ENCODE results near the gene FLOT1. TPM values are rescaled to one million over a fixed set of nuclear protein-coding genes. Genes with fewer than 3 reads are reported as not detected.

The FLOT1 gene
- total and polyA plus RNA-seq, 8 donors: 115 to 206 (median 124) TPM

- Histone ChIP-seq H3K27ac (no peak overlapping the region), H3K27me3 (no peaks in the 10 kb centered on the region), H3K4me1 (peaks cover 0 to 56% of the 10 kb centered on the region in 2 donors), H3K9me3 (no peaks in the 10 kb centered on the region), H3K36me3 (peaks cover 0 to 100% of the 10 kb centered on the region in 2 donors), H3K4me3 (no peak overlapping the region)
- TF ChIP-seq CTCF (IDR thresholded peaks at IDR 0.05): peak; percentile 40 to 61
- intact Hi-C loops (cut with DNase I): loop anchor here (10.0 kb wide), 2 partner anchors 46 to 144 kb away; partner anchors contain the start of gene PPP1R18 (in 1 of the 2)
- ATAC-seq: peak; percentile 96
- peak in 3 of 4 donors; percentile 71 to 93 (median 84) for DNase-seq
Observed at GRCh38 chr6:30730601-30731435, 11.7 kb downstream of the FLOT1 start.

GRCh38 chr6:30727920-30728553, 14.4 kb downstream of the FLOT1 start:
- no peak for DNase-seq
- ATAC-seq: no peak
- H3K36me3 ChIP-seq: peaks cover 5 to 100% of the 10 kb centered on the region in 2 donors
- H3K9me3 ChIP-seq: no peaks in the 10 kb centered on the region
- H3K4me1 ChIP-seq: peaks cover under 1 to 70% of the 10 kb centered on the region in 2 donors
- intact Hi-C loops (cut with DNase I): no loop called here
- no peak overlapping the region for H3K4me3 ChIP-seq
- H3K27me3 ChIP-seq: no peaks in the 10 kb centered on the region
- H3K27ac ChIP-seq: peak overlapping the region in 1 of 2 donors; percentile 0
- TF ChIP-seq CTCF (IDR thresholded peaks at IDR 0.05): no peak

GRCh38 chr6:30726506-30727413, 15.7 kb downstream of the FLOT1 start:
- no peak overlapping the region for H3K4me3 ChIP-seq
- DNase-seq (no peak), ATAC-seq (no peak)
- peaks cover 11 to 71% of the 10 kb centered on the region in 2 donors for H3K4me1 ChIP-seq
- peaks cover 8 to 100% of the 10 kb centered on the region in 2 donors for H3K36me3 ChIP-seq
- intact Hi-C loops (cut with DNase I): no loop called here
- no peaks in the 10 kb centered on the region for H3K27me3 ChIP-seq
- no peaks in the 10 kb centered on the region for H3K9me3 ChIP-seq
- peak overlapping the region in 1 of 2 donors; percentile 10 for H3K27ac ChIP-seq
- TF ChIP-seq CTCF (IDR thresholded peaks at IDR 0.05): no peak

GRCh38 chr6:30725713-30726505, 16.6 kb downstream of the FLOT1 start:
- H3K4me1 ChIP-seq: peaks cover 12 to 64% of the 10 kb centered on the region in 2 donors
- no peak overlapping the region for H3K4me3 ChIP-seq
- peak overlapping the region in 1 of 2 donors; percentile 10 for H3K27ac ChIP-seq
- intact Hi-C loops (cut with DNase I): no loop called here
- H3K27me3 ChIP-seq: no peaks in the 10 kb centered on the region
- no peaks in the 10 kb centered on the region for H3K9me3 ChIP-seq
- peaks cover 8 to 93% of the 10 kb centered on the region in 2 donors for H3K36me3 ChIP-seq
- DNase-seq: no peak
- no peak for TF ChIP-seq CTCF (IDR thresholded peaks at IDR 0.05)
- ATAC-seq: no peak
